ENCODE measurements around the gene CACNA1E. TPM values are rescaled to one million over a fixed set of nuclear protein-coding genes. Genes with fewer than 3 reads are reported as not detected.

Gene CACNA1E
- total RNA-seq, 1 donor from 2014 or later = not detected

- no peak for DNase-seq (ENCODE audit: extremely low spot score in 2 of 2)
- intact Hi-C loops (cut with DNase I) = no loop called here
- no peaks in the 10 kb centered on the region for H3K4me1 ChIP-seq
- no peaks in the 10 kb centered on the region for H3K27me3 ChIP-seq
- no peaks in the 10 kb centered on the region for H3K9me3 ChIP-seq
- H3K4me3 ChIP-seq = no peak overlapping the region
- H3K36me3 ChIP-seq = no peaks in the 10 kb centered on the region
- TF ChIP-seq POLR2AphosphoS5 (IDR thresholded peaks at IDR 0.05; ENCODE audit: insufficient read depth in 1 of 2, low read depth in 1 of 2) (no peak), POLR2A (IDR thresholded peaks at IDR 0.05) (no peak), CTCF (IDR thresholded peaks at IDR 0.05) (no peak)
- no peak overlapping the region for H3K27ac ChIP-seq
These were observed 67.9 kb downstream of the CACNA1E start for GRCh38 chr1:181551249-181551648.

- H3K9me3 ChIP-seq = no peaks in the 10 kb centered on the region
- no peak for DNase-seq (ENCODE audit: extremely low spot score in 2 of 2)
- H3K27me3 ChIP-seq = no peaks in the 10 kb centered on the region
- H3K36me3 ChIP-seq = no peaks in the 10 kb centered on the region
- no peaks in the 10 kb centered on the region for H3K4me1 ChIP-seq
- intact Hi-C loops (cut with DNase I) = no loop called here
- no peak overlapping the region for H3K4me3 ChIP-seq
- no peak for TF ChIP-seq POLR2A (IDR thresholded peaks at IDR 0.05)
- TF ChIP-seq CTCF (IDR thresholded peaks at IDR 0.05) = no peak
- no peak overlapping the region for H3K27ac ChIP-seq
These were observed 68.4 kb downstream of the CACNA1E start for GRCh38 chr1:181551754-181552153.

GRCh38 chr1:181554465-181554864 lies 71.1 kb downstream of the CACNA1E start:
- no peaks in the 10 kb centered on the region for H3K27me3 ChIP-seq
- no peaks in the 10 kb centered on the region for H3K9me3 ChIP-seq
- DNase-seq (ENCODE audit: extremely low spot score in 2 of 2) = no peak
- no peak for TF ChIP-seq POLR2A (IDR thresholded peaks at IDR 0.05)
- TF ChIP-seq CTCF (IDR thresholded peaks at IDR 0.05) = no peak
- TF ChIP-seq POLR2AphosphoS5 (IDR thresholded peaks at IDR 0.05; ENCODE audit: insufficient read depth in 1 of 2, low read depth in 1 of 2) = no peak
- no peak overlapping the region for H3K27ac ChIP-seq
- H3K4me1 ChIP-seq = no peaks in the 10 kb centered on the region
- intact Hi-C loops (cut with DNase I) = no loop called here
- H3K36me3 ChIP-seq = no peaks in the 10 kb centered on the region
- no peak overlapping the region for H3K4me3 ChIP-seq

GRCh38 chr1:181556631-181557030 lies 73.3 kb downstream of the CACNA1E start:
- no peaks in the 10 kb centered on the region for H3K9me3 ChIP-seq
- no peaks in the 10 kb centered on the region for H3K36me3 ChIP-seq
- H3K4me1 ChIP-seq = no peaks in the 10 kb centered on the region
- H3K4me3 ChIP-seq = no peak overlapping the region
- no peak for DNase-seq (ENCODE audit: extremely low spot score in 2 of 2)
- no peaks in the 10 kb centered on the region for H3K27me3 ChIP-seq
- H3K27ac ChIP-seq = no peak overlapping the region
- intact Hi-C loops (cut with DNase I) = no loop called here
- TF ChIP-seq POLR2A (IDR thresholded peaks at IDR 0.05) (no peak), CTCF (IDR thresholded peaks at IDR 0.05) (no peak), POLR2AphosphoS5 (IDR thresholded peaks at IDR 0.05; ENCODE audit: insufficient read depth in 1 of 2, low read depth in 1 of 2) (no peak)

GRCh38 chr1:181557313-181557712 lies 74.0 kb downstream of the CACNA1E start:
- Histone ChIP-seq H3K4me1 (no peaks in the 10 kb centered on the region), H3K36me3 (no peaks in the 10 kb centered on the region), H3K27me3 (no peaks in the 10 kb centered on the region), H3K9me3 (no peaks in the 10 kb centered on the region), H3K27ac (no peak overlapping the region), H3K4me3 (no peak overlapping the region)
- no peak for DNase-seq (ENCODE audit: extremely low spot score in 2 of 2)
- intact Hi-C loops (cut with DNase I) = no loop called here
- TF ChIP-seq CTCF (IDR thresholded peaks at IDR 0.05) = no peak
- TF ChIP-seq POLR2A (IDR thresholded peaks at IDR 0.05) = no peak
- TF ChIP-seq POLR2AphosphoS5 (IDR thresholded peaks at IDR 0.05; ENCODE audit: insufficient read depth in 1 of 2, low read depth in 1 of 2) = no peak
